ENCODE measurements around the gene FANCI.
A peak's percentile ranks its signal among the peaks of the same experiment; 100 is the strongest.

FANCI gene

GRCh38 chr15:89243691-89244573 lies at the start of gene FANCI:
FANCI (plus strand) TSS chr15:89243979; CDS start chr15:89247648, 3,669 bp downstream.
- peak; percentile 87 to 94 (median 90) for DNase-seq

DNA sequence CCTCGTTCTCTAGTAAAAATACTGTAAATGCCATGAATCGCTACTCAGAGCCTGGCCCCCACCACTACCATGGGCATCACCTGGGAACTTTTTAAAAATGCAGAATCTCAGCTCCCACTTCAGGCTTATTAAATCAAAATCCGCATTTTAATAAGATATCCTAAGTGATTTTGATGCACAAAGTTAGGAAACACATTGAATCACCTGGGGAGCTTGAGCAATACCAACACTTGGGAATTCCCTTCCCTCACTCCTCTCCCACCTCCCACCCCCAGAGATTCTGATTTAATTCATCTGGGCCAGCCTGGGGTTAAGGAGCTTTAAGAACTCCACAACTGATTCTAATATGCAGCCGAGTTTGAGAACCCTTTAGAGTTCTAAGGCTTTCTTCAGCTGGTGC lies 49.2 kb upstream of the FANCI start:
- no peak for DNase-seq

DNA sequence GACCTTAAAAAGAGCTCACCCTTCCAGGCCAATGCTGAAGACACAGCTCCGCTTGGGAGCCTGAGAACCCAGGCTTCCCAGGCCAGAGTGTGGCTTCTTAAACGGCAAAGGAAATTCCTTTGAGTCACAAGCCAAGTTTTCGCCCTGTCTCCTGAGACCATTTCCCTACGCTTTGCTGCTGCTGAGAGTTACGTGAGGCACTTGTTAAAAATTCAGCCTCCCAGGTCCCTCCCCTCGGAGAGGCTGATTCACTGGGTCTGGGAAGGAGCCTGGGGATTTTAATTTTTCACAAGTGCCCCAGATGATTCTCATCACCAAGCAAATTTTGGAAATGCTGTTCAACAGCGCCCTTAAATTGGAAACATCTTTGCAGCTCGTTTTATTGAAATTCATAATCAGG lies 47.9 kb upstream of the FANCI start:
- DNase-seq = no peak

DNA sequence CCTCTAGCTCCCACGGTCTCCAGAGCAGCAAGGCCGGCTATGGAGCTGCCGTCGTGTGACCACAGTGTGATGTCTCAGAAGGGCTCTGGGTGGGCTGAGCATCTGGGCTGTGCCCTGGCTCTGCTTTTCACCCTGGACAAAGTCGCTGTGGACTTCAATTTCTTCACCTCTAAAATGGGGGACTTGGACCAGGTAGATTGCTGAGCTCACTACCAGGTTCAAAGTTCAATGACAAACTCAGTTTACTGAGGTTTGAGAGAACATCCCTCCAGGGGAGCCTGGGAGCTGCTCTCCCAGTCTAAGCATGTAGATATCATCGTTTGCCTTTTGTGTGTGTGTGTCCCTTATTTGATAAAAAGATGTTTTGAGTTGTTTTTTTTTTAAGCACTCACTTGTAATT lies 47.5 kb upstream of the FANCI start:
- DNase-seq = no peak

DNA sequence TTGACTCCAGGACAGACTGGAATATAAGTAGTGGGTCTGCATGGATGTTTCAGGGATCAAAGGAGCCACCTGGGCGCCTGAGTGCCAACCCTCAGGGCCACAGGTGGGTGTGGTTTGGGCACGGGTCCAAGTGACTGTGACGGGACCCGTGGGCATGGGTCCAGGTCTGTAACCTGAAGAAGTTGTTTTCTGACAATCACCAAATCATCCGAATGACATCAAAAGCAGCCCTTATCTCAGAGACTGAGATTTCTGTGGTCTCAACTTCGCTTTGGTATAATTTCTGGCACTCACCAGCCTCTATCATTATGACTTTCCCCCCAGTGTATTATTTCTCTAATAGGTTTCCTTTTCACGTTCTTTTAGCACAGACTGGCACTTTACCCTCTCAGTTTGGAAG lies 46.8 kb upstream of the FANCI start:
- DNase-seq = no peak

DNA sequence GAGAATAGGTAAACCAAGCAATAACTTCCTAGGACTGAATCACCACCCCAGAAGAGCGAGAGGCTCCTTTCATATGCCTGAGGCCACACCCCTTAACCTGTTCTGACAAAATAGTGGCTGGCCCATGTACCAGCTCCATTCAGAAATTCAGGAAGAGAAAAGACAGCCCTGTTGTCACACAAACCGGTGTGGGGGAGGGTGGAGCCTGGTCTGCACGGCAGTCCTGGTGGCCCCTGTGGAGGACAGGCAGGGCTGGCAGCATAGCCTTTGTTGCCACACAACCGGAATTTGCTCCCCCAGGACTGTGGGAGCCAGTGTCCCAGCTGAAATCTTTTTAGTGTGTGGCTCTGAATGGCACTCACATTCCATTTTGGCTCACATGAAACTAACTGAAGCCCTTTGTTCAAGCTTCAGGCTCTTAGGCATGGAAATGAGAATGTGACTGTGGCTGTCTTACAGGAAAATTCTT lies 46.2 kb upstream of the FANCI start:
- no peak for DNase-seq

- DNase-seq = no peak
Measured at GRCh38 chr15:89198196-89198595, 45.6 kb upstream of the FANCI start.

DNA sequence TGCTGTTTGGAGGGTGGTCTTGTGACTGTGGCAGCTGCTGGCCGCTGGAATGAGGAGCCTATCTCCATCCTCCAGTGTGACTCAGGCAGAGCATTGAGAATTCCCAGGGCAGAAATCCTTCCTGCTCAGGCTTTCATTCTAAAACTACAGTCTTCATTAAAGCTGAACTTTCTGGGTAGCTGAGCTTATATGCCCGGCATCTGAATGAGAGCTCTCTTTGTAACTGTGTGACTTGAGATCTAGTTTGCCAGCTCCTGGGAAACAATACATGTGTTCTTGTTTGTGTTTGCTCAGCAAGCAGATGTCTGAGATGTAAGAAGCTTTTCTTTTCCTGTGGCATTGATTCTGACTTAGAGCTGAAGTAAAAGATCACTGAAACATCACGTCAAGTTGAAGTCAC lies 44.8 kb upstream of the FANCI start:
- DNase-seq = no peak

GRCh38 chr15:89199746-89200145 lies 44.0 kb upstream of the FANCI start:
- no peak for DNase-seq

- no peak for DNase-seq
Measured at GRCh38 chr15:89200182-89200581, 43.6 kb upstream of the FANCI start.

- DNase-seq = no peak
Measured at GRCh38 chr15:89201465-89202005, 42.2 kb upstream of the FANCI start.

- DNase-seq = peak in 1 of 3 donors; percentile 24
Measured at GRCh38 chr15:89203705-89204273, 40.0 kb upstream of the FANCI start.

DNA sequence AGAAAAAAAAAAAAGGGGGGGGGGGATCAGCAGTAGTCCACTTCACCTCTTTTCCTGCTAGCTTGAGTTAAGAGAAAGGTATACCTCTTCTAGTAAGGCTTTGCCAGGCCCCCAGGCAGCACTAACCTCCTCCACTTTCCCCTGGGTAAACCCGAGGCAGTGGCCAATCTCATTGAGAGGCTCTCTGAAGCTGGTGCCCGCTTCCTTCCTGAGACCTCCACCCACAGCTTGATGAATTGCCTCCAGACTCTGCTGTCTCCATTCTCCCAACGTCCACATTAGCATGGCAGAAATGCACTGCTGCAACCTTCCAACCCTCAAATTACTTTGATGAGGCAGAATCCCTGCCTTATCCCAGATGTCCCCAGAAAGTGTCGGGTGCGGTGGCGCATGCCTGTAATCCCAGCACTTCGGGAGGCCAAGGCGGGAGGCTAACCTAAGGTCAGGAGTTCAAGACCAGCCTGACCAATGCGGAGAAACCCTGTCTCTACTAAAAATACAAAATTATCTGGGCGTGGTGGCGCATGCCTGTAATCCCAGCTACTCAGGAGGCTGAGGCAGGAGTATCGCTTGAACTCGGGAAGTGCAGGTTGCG lies 37.7 kb upstream of the FANCI start:
- DNase-seq = no peak

- DNase-seq = peak; percentile 78 to 90 (median 85)
Measured at GRCh38 chr15:89206908-89207331, 36.9 kb upstream of the FANCI start.

DNA sequence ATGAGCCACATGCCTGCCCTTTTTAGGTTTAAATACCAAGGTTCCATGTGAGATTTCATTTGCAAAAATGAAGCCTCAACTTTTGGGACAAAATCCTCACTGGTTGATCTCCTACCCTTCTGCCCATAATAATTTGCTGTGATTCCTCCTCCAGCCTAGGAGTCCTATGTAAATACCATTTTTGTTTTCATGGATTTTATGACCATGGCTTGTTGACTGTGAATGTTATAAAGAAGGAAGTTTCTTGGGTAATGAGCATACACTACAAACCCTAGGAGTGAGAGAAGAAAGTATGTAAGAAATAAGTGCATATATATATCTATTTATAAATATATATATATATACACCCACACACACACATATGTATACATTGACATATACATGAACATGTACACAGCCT lies 35.5 kb upstream of the FANCI start:
- DNase-seq = no peak

DNA sequence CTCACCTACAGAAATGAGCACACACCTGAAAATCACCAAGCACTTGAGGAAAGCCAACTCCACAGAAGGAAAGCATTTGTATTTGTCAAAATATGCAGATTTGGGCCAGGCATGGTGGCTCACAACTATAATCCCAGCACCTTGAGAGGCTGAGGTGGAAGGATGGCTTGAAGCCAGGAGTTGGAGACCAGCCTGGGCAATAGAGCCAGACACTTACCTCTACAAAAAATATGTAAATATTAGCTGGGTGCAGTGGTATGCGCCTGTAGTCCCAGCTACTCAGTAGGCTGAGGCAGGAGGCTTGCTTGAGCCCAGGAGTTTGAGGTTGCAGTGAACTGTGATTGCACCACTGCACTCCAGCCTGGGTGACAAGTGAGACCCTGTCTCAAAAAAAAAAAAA lies 34.7 kb upstream of the FANCI start:
- no peak for DNase-seq

GRCh38 chr15:89211678-89212170 lies 32.1 kb upstream of the FANCI start:
- no peak for DNase-seq

GRCh38 chr15:89215627-89216026 lies 28.2 kb upstream of the FANCI start:
- DNase-seq = peak; percentile 41 to 49 (median 41)

- DNase-seq = no peak
Measured at GRCh38 chr15:89217031-89217430, 26.7 kb upstream of the FANCI start.

DNA sequence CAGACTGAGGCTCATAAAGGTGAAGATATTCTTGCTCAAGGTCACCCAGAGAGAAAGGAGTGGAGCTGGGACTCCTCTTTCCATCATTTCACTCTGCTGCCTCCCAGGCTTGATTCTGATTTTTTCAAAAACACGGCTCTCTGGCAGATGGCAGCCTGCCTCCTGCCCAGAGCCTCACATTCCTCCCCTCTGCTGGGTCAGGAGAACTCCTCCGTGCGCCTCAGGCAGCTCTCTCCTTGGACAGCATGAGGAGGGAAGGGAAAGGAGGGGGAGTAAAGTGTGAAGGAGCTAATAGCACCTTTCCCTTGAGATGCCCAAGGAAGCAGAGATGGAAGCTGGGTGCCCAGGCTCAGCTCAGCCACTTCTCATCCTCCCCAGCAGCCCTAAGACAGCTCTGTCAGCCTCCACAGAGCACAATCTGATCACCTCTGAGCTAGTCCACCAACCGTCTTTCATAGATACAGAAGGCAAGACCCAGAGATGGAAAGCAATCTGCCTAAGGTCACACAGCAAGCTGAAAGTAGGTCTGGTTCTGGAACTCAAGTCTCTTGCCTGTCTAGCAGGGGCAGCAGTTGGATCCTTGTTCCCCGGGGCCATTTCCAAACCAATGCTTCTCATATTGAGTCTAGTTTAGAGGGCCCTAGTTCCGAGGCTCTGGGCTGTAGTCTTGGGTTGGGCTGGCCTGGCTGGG lies 25.9 kb upstream of the FANCI start:
- no peak for DNase-seq

DNA sequence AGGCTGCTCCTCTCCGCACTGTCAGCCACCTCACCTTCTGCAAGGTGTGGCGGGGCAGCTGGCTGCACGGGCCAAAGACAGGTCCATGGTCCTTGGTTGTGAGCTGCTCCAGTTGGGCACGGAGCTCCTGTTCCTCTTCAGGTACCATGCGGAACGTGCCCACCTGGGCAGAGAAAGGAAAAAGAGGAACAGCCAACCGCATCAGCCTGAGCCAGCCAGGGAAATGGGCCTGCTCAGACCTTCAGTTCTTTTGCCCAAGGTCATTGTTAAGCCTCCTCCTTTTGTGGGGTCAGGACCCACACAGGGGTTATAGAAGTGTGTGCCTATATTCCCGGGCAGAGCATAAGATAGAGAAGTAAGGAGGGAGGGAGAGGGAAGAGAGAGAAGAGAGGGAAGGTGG lies 25.2 kb upstream of the FANCI start:
- no peak for DNase-seq

GRCh38 chr15:89221543-89221942 lies 22.2 kb upstream of the FANCI start, which contains the start of gene RLBP1:
RLBP1 (minus strand) TSS chr15:89221579; CDS start chr15:89218975, 2,604 bp downstream.
- no peak for DNase-seq

DNA sequence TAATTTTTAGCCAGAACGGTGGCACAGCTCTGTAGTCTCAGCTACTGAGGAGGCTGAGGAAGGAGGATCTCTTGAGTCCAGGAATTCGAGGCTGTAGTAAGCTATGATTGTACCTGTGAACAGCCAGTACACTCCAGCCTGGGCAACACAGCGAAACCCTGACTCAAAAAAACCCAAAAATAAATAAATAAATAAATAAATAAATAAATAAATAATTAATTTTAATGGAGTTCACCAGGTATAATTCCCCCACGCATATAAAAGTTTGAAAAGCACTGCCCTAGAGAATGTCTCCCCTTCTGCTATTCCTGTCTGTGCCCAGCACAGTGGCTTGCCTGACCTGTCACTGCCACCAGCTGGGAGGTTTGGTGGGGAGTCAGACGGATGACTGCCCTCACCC lies 18.2 kb upstream of the FANCI start:
- DNase-seq = no peak

Measured in suppressor macrophage treated with lipopolysaccharide for 1 hour (primary cell).